ENCODE data around the gene PDPK1.
"Not testable (repeated sequence)": the region's sequence is repeated elsewhere in the genome, so short reads cannot be mapped to it uniquely, and the experiment has no call there.

Gene PDPK1

GRCh38 chr16:2639071-2639721 lies 101.4 kb downstream of the PDPK1 start:
- H3K4me3 ChIP-seq (ENCODE audit: low read length); H3K79me2 ChIP-seq (ENCODE audit: control insufficient read depth, low read length); H3K9me2 ChIP-seq (replicated peaks; ENCODE audit: control insufficient read depth, low read length); H4K20me1 ChIP-seq (ENCODE audit: control insufficient read depth, insufficient read depth, low read depth, low read length); H3K4me1 ChIP-seq (ENCODE audit: control insufficient read depth, low read length); H3F3A ChIP-seq (ENCODE audit: control insufficient read depth, insufficient read depth); H3K9me3 ChIP-seq (ENCODE audit: control insufficient read depth, insufficient read depth, low read length); H3K27ac ChIP-seq (ENCODE audit: low read depth, low read length); H3K27me3 ChIP-seq (ENCODE audit: control insufficient read depth, low read length); H3K36me3 ChIP-seq (ENCODE audit: control insufficient read depth, low read length): not testable (repeated sequence)
- peak; percentile 12 for TF ChIP-seq CTCF (IDR thresholded peaks at IDR 0.05; ENCODE audit: low read depth, low read length, poor library complexity, severe bottlenecking)
- peak overlapping the region; percentile 31; the same call in 1 of the 2 replicates for H3K4me2 ChIP-seq (ENCODE audit: low read length)

DNA sequence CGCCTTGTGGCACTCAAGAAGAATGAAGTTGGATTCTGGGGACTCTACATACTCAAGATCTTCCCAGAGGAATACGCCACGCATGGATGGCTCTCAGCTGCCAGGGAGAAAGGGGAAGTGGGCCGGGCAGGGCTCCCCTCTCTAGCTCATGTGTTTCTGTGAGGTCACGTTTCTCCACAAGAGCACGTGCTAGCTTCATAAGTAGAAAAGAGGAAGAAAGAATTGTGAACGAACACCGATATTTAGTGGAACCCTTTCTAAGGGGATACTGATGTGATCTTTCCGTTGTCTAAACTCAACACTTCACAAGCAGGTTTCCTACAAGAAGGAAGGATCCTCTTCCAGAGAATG lies 101.9 kb downstream of the PDPK1 start:
- not testable (repeated sequence) for H3K4me3 ChIP-seq (ENCODE audit: low read length); H3K36me3 ChIP-seq (ENCODE audit: control insufficient read depth, low read length); H3K4me1 ChIP-seq (ENCODE audit: control insufficient read depth, low read length); H3K9me2 ChIP-seq (replicated peaks; ENCODE audit: control insufficient read depth, low read length); H3K79me2 ChIP-seq (ENCODE audit: control insufficient read depth, low read length); H3K9me3 ChIP-seq (ENCODE audit: control insufficient read depth, insufficient read depth, low read length); H3F3A ChIP-seq (ENCODE audit: control insufficient read depth, insufficient read depth); H3K27me3 ChIP-seq (ENCODE audit: control insufficient read depth, low read length); H4K20me1 ChIP-seq (ENCODE audit: control insufficient read depth, insufficient read depth, low read depth, low read length)
- Histone ChIP-seq H3K27ac (ENCODE audit: low read depth, low read length) (0 out of 2 replicates have a peak overlapping the region, but pooled peaks have one; percentile 28), H3K4me2 (ENCODE audit: low read length) (peak overlapping the region; percentile 31; the same call in 1 of the 2 replicates)

GRCh38 chr16:2642561-2642960 lies 104.7 kb downstream of the PDPK1 start:
- not testable (repeated sequence) for H3K9me2 ChIP-seq (replicated peaks; ENCODE audit: control insufficient read depth, low read length); H3K9me3 ChIP-seq (ENCODE audit: control insufficient read depth, insufficient read depth, low read length); H3K4me1 ChIP-seq (ENCODE audit: control insufficient read depth, low read length); H3K4me2 ChIP-seq (ENCODE audit: low read length); H3K4me3 ChIP-seq (ENCODE audit: low read length); H3K79me2 ChIP-seq (ENCODE audit: control insufficient read depth, low read length); H3K27ac ChIP-seq (ENCODE audit: low read depth, low read length); H4K20me1 ChIP-seq (ENCODE audit: control insufficient read depth, insufficient read depth, low read depth, low read length); H3K27me3 ChIP-seq (ENCODE audit: control insufficient read depth, low read length); H3F3A ChIP-seq (ENCODE audit: control insufficient read depth, insufficient read depth); H3K36me3 ChIP-seq (ENCODE audit: control insufficient read depth, low read length)

DNA sequence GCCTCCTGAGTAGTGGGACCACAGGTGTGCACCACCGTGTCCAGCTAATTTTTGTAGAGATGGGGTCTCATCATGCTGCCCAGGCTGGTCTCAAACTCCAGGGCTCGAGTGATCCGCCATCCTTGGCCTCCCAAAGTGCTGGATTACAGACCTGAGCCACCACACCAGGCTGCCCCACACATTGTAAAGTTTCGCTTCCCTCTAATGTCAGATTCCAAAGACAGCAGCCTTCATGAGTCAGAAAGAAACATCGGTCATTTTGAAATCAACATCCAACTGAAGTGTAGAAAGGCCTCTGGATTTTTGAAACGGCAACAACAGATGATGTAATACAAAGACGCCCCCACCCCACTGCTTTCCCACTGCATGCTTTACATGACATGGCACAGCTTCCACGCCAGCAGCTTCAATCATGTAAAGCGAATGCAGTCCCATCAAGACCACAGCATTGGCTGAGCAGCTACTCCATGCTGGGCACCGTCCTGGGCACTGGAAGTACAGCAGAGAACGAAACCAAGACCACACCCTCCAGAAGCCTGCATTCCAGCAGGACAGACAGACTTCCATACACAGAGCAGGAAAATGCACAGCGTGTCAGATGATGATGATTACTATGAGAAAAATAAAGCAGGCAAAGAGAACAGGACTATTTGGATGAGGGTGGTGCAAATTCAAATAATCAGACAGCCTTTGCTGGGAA lies 107.1 kb downstream of the PDPK1 start:
- H3K9me2 ChIP-seq (replicated peaks; ENCODE audit: control insufficient read depth, low read length); H3K4me3 ChIP-seq (ENCODE audit: low read length); H3K79me2 ChIP-seq (ENCODE audit: control insufficient read depth, low read length); H3K27ac ChIP-seq (ENCODE audit: low read depth, low read length); H3K36me3 ChIP-seq (ENCODE audit: control insufficient read depth, low read length); H4K20me1 ChIP-seq (ENCODE audit: control insufficient read depth, insufficient read depth, low read depth, low read length); H3K9me3 ChIP-seq (ENCODE audit: control insufficient read depth, insufficient read depth, low read length); H3K4me2 ChIP-seq (ENCODE audit: low read length); H3K27me3 ChIP-seq (ENCODE audit: control insufficient read depth, low read length); H3F3A ChIP-seq (ENCODE audit: control insufficient read depth, insufficient read depth); H3K4me1 ChIP-seq (ENCODE audit: control insufficient read depth, low read length): not testable (repeated sequence)

GRCh38 chr16:2651268-2651871 lies 113.5 kb downstream of the PDPK1 start:
- H4K20me1 ChIP-seq (ENCODE audit: control insufficient read depth, insufficient read depth, low read depth, low read length); H3K79me2 ChIP-seq (ENCODE audit: control insufficient read depth, low read length); H3K9me3 ChIP-seq (ENCODE audit: control insufficient read depth, insufficient read depth, low read length); H3K27me3 ChIP-seq (ENCODE audit: control insufficient read depth, low read length); H3K36me3 ChIP-seq (ENCODE audit: control insufficient read depth, low read length); H3F3A ChIP-seq (ENCODE audit: control insufficient read depth, insufficient read depth); H3K4me1 ChIP-seq (ENCODE audit: control insufficient read depth, low read length); H3K9me2 ChIP-seq (replicated peaks; ENCODE audit: control insufficient read depth, low read length); H3K4me3 ChIP-seq (ENCODE audit: low read length); H3K4me2 ChIP-seq (ENCODE audit: low read length); H3K27ac ChIP-seq (ENCODE audit: low read depth, low read length): not testable (repeated sequence)
